ENCODE measurements around the gene FAM25G.
"Not testable (repeated sequence)": the region's sequence is repeated elsewhere in the genome, so short reads cannot be mapped to it uniquely, and the experiment has no call there.

FAM25G gene

GRCh38 chr10:47491600-47491999 is at the start of gene FAM25G:
Gene FAM25G, minus strand, starts transcription at chr10:47491700. Its CDS starts 26 bp downstream, at chr10:47491674.
- POLR2A ChIA-PET, CTCF ChIA-PET: not testable (repeated sequence)

GRCh38 chr10:47536430-47536829 is 44.9 kb upstream of the FAM25G start:
- H3K4me3 ChIP-seq (ENCODE audit: low read depth, low read length); POLR2A ChIA-PET; CTCF ChIA-PET; H3K36me3 ChIP-seq (ENCODE audit: control insufficient read depth in 2 of 2, insufficient read depth in 1 of 2, low read length in 2 of 2); H3K4me1 ChIP-seq (ENCODE audit: control insufficient read depth, insufficient read depth, low read length); H3K9me3 ChIP-seq (ENCODE audit: control insufficient read depth, insufficient read depth, low read depth, low read length); H3K27ac ChIP-seq (ENCODE audit: extremely low read depth, low read depth, low read length): not testable (repeated sequence)

More at GRCh38 chr10:47491600-47491999, at the start of gene FAM25G:
- not testable (repeated sequence) for H3K27ac ChIP-seq (ENCODE audit: extremely low read depth, low read depth, low read length); H3K9me3 ChIP-seq (ENCODE audit: control insufficient read depth, insufficient read depth, low read depth, low read length); H3K4me1 ChIP-seq (ENCODE audit: control insufficient read depth, insufficient read depth, low read length); H3K4me3 ChIP-seq (ENCODE audit: low read depth, low read length); H3K36me3 ChIP-seq (ENCODE audit: control insufficient read depth in 2 of 2, insufficient read depth in 1 of 2, low read length in 2 of 2)

GRCh38 chr10:47523475-47523874 is 32.0 kb upstream of the FAM25G start, which contains the start of gene AGAP9:
Gene AGAP9, minus strand, starts transcription at chr10:47523638. Its CDS starts 112 bp downstream, at chr10:47523526.
- CTCF ChIA-PET, POLR2A ChIA-PET: not testable (repeated sequence)

GRCh38 chr10:47502313-47502712 is 10.8 kb upstream of the FAM25G start:
- H3K36me3 ChIP-seq (ENCODE audit: control insufficient read depth in 2 of 2, insufficient read depth in 1 of 2, low read length in 2 of 2), result peaks cover 0 to 13% of the 10 kb centered on the region in 2 experiments; a peak in 2 of 3 replicates
- H3K27ac ChIP-seq (ENCODE audit: extremely low read depth, low read depth, low read length); H3K4me1 ChIP-seq (ENCODE audit: control insufficient read depth, insufficient read depth, low read length); CTCF ChIA-PET; H3K4me3 ChIP-seq (ENCODE audit: low read depth, low read length); H3K9me3 ChIP-seq (ENCODE audit: control insufficient read depth, insufficient read depth, low read depth, low read length); POLR2A ChIA-PET: not testable (repeated sequence)

More at GRCh38 chr10:47523475-47523874, 32.0 kb upstream of the FAM25G start, which contains the start of gene AGAP9:
- H3K36me3 ChIP-seq (ENCODE audit: control insufficient read depth in 2 of 2, insufficient read depth in 1 of 2, low read length in 2 of 2); H3K27ac ChIP-seq (ENCODE audit: extremely low read depth, low read depth, low read length); H3K9me3 ChIP-seq (ENCODE audit: control insufficient read depth, insufficient read depth, low read depth, low read length); H3K4me1 ChIP-seq (ENCODE audit: control insufficient read depth, insufficient read depth, low read length); H3K4me3 ChIP-seq (ENCODE audit: low read depth, low read length): not testable (repeated sequence)

GRCh38 chr10:47494226-47494625 is 2.7 kb upstream of the FAM25G start:
- POLR2A ChIA-PET; H3K27ac ChIP-seq (ENCODE audit: extremely low read depth, low read depth, low read length); H3K4me1 ChIP-seq (ENCODE audit: control insufficient read depth, insufficient read depth, low read length); CTCF ChIA-PET; H3K36me3 ChIP-seq (ENCODE audit: control insufficient read depth in 2 of 2, insufficient read depth in 1 of 2, low read length in 2 of 2); H3K4me3 ChIP-seq (ENCODE audit: low read depth, low read length); H3K9me3 ChIP-seq (ENCODE audit: control insufficient read depth, insufficient read depth, low read depth, low read length): not testable (repeated sequence)

GRCh38 chr10:47489630-47490029 is 1.9 kb downstream of the FAM25G start:
- H3K27ac ChIP-seq (ENCODE audit: extremely low read depth, low read depth, low read length); H3K4me3 ChIP-seq (ENCODE audit: low read depth, low read length); H3K9me3 ChIP-seq (ENCODE audit: control insufficient read depth, insufficient read depth, low read depth, low read length); H3K4me1 ChIP-seq (ENCODE audit: control insufficient read depth, insufficient read depth, low read length); CTCF ChIA-PET; POLR2A ChIA-PET; H3K36me3 ChIP-seq (ENCODE audit: control insufficient read depth in 2 of 2, insufficient read depth in 1 of 2, low read length in 2 of 2): not testable (repeated sequence)

GRCh38 chr10:47485943-47486342 is 5.6 kb downstream of the FAM25G start:
- CTCF ChIA-PET; H3K36me3 ChIP-seq (ENCODE audit: control insufficient read depth in 2 of 2, insufficient read depth in 1 of 2, low read length in 2 of 2); H3K4me3 ChIP-seq (ENCODE audit: low read depth, low read length); H3K9me3 ChIP-seq (ENCODE audit: control insufficient read depth, insufficient read depth, low read depth, low read length); H3K4me1 ChIP-seq (ENCODE audit: control insufficient read depth, insufficient read depth, low read length); POLR2A ChIA-PET; H3K27ac ChIP-seq (ENCODE audit: extremely low read depth, low read depth, low read length): not testable (repeated sequence)

- H3K36me3 ChIP-seq (ENCODE audit: control insufficient read depth in 2 of 2, insufficient read depth in 1 of 2, low read length in 2 of 2); H3K9me3 ChIP-seq (ENCODE audit: control insufficient read depth, insufficient read depth, low read depth, low read length); H3K4me3 ChIP-seq (ENCODE audit: low read depth, low read length); H3K4me1 ChIP-seq (ENCODE audit: control insufficient read depth, insufficient read depth, low read length); H3K27ac ChIP-seq (ENCODE audit: extremely low read depth, low read depth, low read length); POLR2A ChIA-PET; CTCF ChIA-PET: not testable (repeated sequence)
Observed at GRCh38 chr10:47484786-47485185, 6.7 kb downstream of the FAM25G start.

GRCh38 chr10:47483923-47484322 is 7.6 kb downstream of the FAM25G start, which contains the start of gene ANXA8:
Gene ANXA8, minus strand, starts transcription at chr10:47484115. Its CDS starts 182 bp downstream, at chr10:47483933.
- POLR2A ChIA-PET; H3K4me3 ChIP-seq (ENCODE audit: low read depth, low read length); CTCF ChIA-PET: not testable (repeated sequence)

GRCh38 chr10:47482367-47482766 is 9.1 kb downstream of the FAM25G start:
- not testable (repeated sequence) for H3K9me3 ChIP-seq (ENCODE audit: control insufficient read depth, insufficient read depth, low read depth, low read length)

More at GRCh38 chr10:47483923-47484322, 7.6 kb downstream of the FAM25G start, which contains the start of gene ANXA8:
- H3K27ac ChIP-seq (ENCODE audit: extremely low read depth, low read depth, low read length); H3K4me1 ChIP-seq (ENCODE audit: control insufficient read depth, insufficient read depth, low read length); H3K36me3 ChIP-seq (ENCODE audit: control insufficient read depth in 2 of 2, insufficient read depth in 1 of 2, low read length in 2 of 2); H3K9me3 ChIP-seq (ENCODE audit: control insufficient read depth, insufficient read depth, low read depth, low read length): not testable (repeated sequence)

GRCh38 chr10:47481768-47482181 is 9.7 kb downstream of the FAM25G start:
- not testable (repeated sequence) for H3K27ac ChIP-seq (ENCODE audit: extremely low read depth, low read depth, low read length)

More at GRCh38 chr10:47482367-47482766, 9.1 kb downstream of the FAM25G start:
- H3K27ac ChIP-seq (ENCODE audit: extremely low read depth, low read depth, low read length); H3K36me3 ChIP-seq (ENCODE audit: control insufficient read depth in 2 of 2, insufficient read depth in 1 of 2, low read length in 2 of 2); CTCF ChIA-PET; POLR2A ChIA-PET; H3K4me3 ChIP-seq (ENCODE audit: low read depth, low read length); H3K4me1 ChIP-seq (ENCODE audit: control insufficient read depth, insufficient read depth, low read length): not testable (repeated sequence)

More at GRCh38 chr10:47481768-47482181, 9.7 kb downstream of the FAM25G start:
- H3K36me3 ChIP-seq (ENCODE audit: control insufficient read depth in 2 of 2, insufficient read depth in 1 of 2, low read length in 2 of 2); H3K9me3 ChIP-seq (ENCODE audit: control insufficient read depth, insufficient read depth, low read depth, low read length); H3K4me3 ChIP-seq (ENCODE audit: low read depth, low read length); POLR2A ChIA-PET; CTCF ChIA-PET; H3K4me1 ChIP-seq (ENCODE audit: control insufficient read depth, insufficient read depth, low read length): not testable (repeated sequence)
